ENCODE data around the gene GATB. TPM values are rescaled to one million over a fixed set of nuclear protein-coding genes. Genes with fewer than 3 reads are reported as not detected.

The GATB gene
- total RNA-seq, 5 donors from 2014 or later (not counting 1 experiment from before 2014, with no cell fraction given): 9.6 to 15.3 (median 12.7) TPM

- WGBS (ENCODE audit: insufficient coverage): 88% methylated on average over 2 of the region's 3 CpGs
- no peaks in the 10 kb centered on the region for H3K36me3 ChIP-seq (ENCODE audit: control insufficient read depth in 2 of 2, extremely low read depth in 1 of 2, insufficient read depth in 1 of 2, low read length in 1 of 2)
- no peaks in the 10 kb centered on the region for H3K27me3 Mint-ChIP-seq
- H3K4me3 ChIP-seq (ENCODE audit: control insufficient read depth in 1 of 2, extremely low read depth in 1 of 2, low read length in 1 of 2): no peak overlapping the region
- ChIA-PET POLR2A (no interaction called here), CTCF (interaction anchor here (0.7 kb wide), 2 partner anchors 603 to 1369 kb away, joined by 3 to 4 read pairs; no protein-coding TSS in a partner anchor)
- no peak for DNase-seq
- no peak overlapping the region for H3K27ac ChIP-seq (ENCODE audit: low read length)
- H3K9me3 Mint-ChIP-seq: no peaks in the 10 kb centered on the region
- H3K4me1 ChIP-seq (ENCODE audit: control insufficient read depth in 1 of 2, extremely low read depth in 1 of 2, insufficient read depth in 2 of 2, low read length in 2 of 2): no peaks in the 10 kb centered on the region
- peaks cover 0 to 9% of the 10 kb centered on the region in 2 experiments for H3K27me3 ChIP-seq (replicated peaks in 1 of 2; ENCODE audit: control insufficient read depth in 2 of 2, extremely low read depth in 1 of 2, insufficient read depth in 2 of 2, low read length in 1 of 2)
- no peaks in the 10 kb centered on the region for H3K9me3 ChIP-seq
- H3K36me3 Mint-ChIP-seq: no peaks in the 10 kb centered on the region
- no peak overlapping the region for H3K27ac Mint-ChIP-seq
- no peak for ATAC-seq (replicated peaks in 1 of 4)
- H3K4me1 Mint-ChIP-seq: peaks cover 0 to 3% (median 0%) of the 10 kb centered on the region in 3 donors
- H3K4me3 Mint-ChIP-seq: no peak overlapping the region
Observed at GRCh38 chr4:151652841-151653547, 107.8 kb downstream of the GATB start.

GRCh38 chr4:151651496-151651895, 109.3 kb downstream of the GATB start:
- no peak for ATAC-seq (replicated peaks in 1 of 4)
- CTCF ChIA-PET: no interaction called here

GRCh38 chr4:151649479-151649878, 111.3 kb downstream of the GATB start:
- no peaks in the 10 kb centered on the region for H3K36me3 ChIP-seq (ENCODE audit: control insufficient read depth in 2 of 2, extremely low read depth in 1 of 2, insufficient read depth in 1 of 2, low read length in 1 of 2)
- H3K4me1 Mint-ChIP-seq: no peaks in the 10 kb centered on the region
- no peak for ATAC-seq (replicated peaks in 1 of 4)
- peaks cover 0 to 9% of the 10 kb centered on the region in 2 experiments for H3K27me3 ChIP-seq (replicated peaks in 1 of 2; ENCODE audit: control insufficient read depth in 2 of 2, extremely low read depth in 1 of 2, insufficient read depth in 2 of 2, low read length in 1 of 2)
- POLR2A ChIA-PET: no interaction called here
- 95% methylated on average over 10 of the region's 13 CpGs for WGBS (ENCODE audit: insufficient coverage)
- CTCF ChIA-PET: no interaction called here
- peaks cover 0 to 6% of the 10 kb centered on the region in 2 donors for H3K27me3 Mint-ChIP-seq
- no peak for DNase-seq
- H3K36me3 Mint-ChIP-seq: no peaks in the 10 kb centered on the region
- H3K9me3 ChIP-seq: no peaks in the 10 kb centered on the region
- H3K4me3 Mint-ChIP-seq: no peak overlapping the region
- no peaks in the 10 kb centered on the region for H3K4me1 ChIP-seq (ENCODE audit: control insufficient read depth in 1 of 2, extremely low read depth in 1 of 2, insufficient read depth in 2 of 2, low read length in 2 of 2)
- H3K4me3 ChIP-seq (ENCODE audit: control insufficient read depth in 1 of 2, extremely low read depth in 1 of 2, low read length in 1 of 2): no peak overlapping the region
- H3K27ac Mint-ChIP-seq: no peak overlapping the region
- H3K9me3 Mint-ChIP-seq: no peaks in the 10 kb centered on the region
- H3K27ac ChIP-seq (ENCODE audit: low read length): no peak overlapping the region

More at GRCh38 chr4:151651496-151651895, 109.3 kb downstream of the GATB start:
- Mint-ChIP-seq H3K36me3 (no peaks in the 10 kb centered on the region), H3K27me3 (peaks cover 0 to 3% of the 10 kb centered on the region in 2 donors), H3K4me3 (no peak overlapping the region), H3K27ac (no peak overlapping the region), H3K9me3 (no peaks in the 10 kb centered on the region), H3K4me1 (no peaks in the 10 kb centered on the region)
- Histone ChIP-seq H3K36me3 (ENCODE audit: control insufficient read depth in 2 of 2, extremely low read depth in 1 of 2, insufficient read depth in 1 of 2, low read length in 1 of 2) (no peaks in the 10 kb centered on the region), H3K27ac (ENCODE audit: low read length) (no peak overlapping the region), H3K4me3 (ENCODE audit: control insufficient read depth in 1 of 2, extremely low read depth in 1 of 2, low read length in 1 of 2) (no peak overlapping the region), H3K4me1 (ENCODE audit: control insufficient read depth in 1 of 2, extremely low read depth in 1 of 2, insufficient read depth in 2 of 2, low read length in 2 of 2) (no peaks in the 10 kb centered on the region), H3K27me3 (replicated peaks in 1 of 2; ENCODE audit: control insufficient read depth in 2 of 2, extremely low read depth in 1 of 2, insufficient read depth in 2 of 2, low read length in 1 of 2) (peaks cover 0 to 9% of the 10 kb centered on the region in 2 experiments), H3K9me3 (no peaks in the 10 kb centered on the region)
- WGBS (ENCODE audit: insufficient coverage): no CpG with 5 or more reads among the region's 1 CpG
- DNase-seq: no peak
- POLR2A ChIA-PET: interaction anchor here in 1 of 2 donors (0.7 kb wide), 1 partner anchor 1030 kb away, joined by 3 read pairs; no protein-coding TSS in a partner anchor

GRCh38 chr4:151646322-151646721, 114.5 kb downstream of the GATB start:
- Histone ChIP-seq H3K36me3 (ENCODE audit: control insufficient read depth in 2 of 2, extremely low read depth in 1 of 2, insufficient read depth in 1 of 2, low read length in 1 of 2) (no peaks in the 10 kb centered on the region), H3K4me1 (ENCODE audit: control insufficient read depth in 1 of 2, extremely low read depth in 1 of 2, insufficient read depth in 2 of 2, low read length in 2 of 2) (no peaks in the 10 kb centered on the region), H3K9me3 (no peaks in the 10 kb centered on the region), H3K27ac (ENCODE audit: low read length) (no peak overlapping the region), H3K4me3 (ENCODE audit: control insufficient read depth in 1 of 2, extremely low read depth in 1 of 2, low read length in 1 of 2) (no peak overlapping the region), H3K27me3 (replicated peaks in 1 of 2; ENCODE audit: control insufficient read depth in 2 of 2, extremely low read depth in 1 of 2, insufficient read depth in 2 of 2, low read length in 1 of 2) (peaks cover 0 to 9% of the 10 kb centered on the region in 2 experiments)
- H3K4me1 Mint-ChIP-seq: no peaks in the 10 kb centered on the region
- 100% methylated on average over 2 of the region's 5 CpGs for WGBS (ENCODE audit: insufficient coverage)
- no peak overlapping the region for H3K4me3 Mint-ChIP-seq
- H3K27me3 Mint-ChIP-seq: peaks cover 0 to 6% of the 10 kb centered on the region in 2 donors
- ChIA-PET CTCF (no interaction called here), POLR2A (no interaction called here)
- ATAC-seq (replicated peaks in 1 of 4) (no peak), DNase-seq (no peak)
- no peak overlapping the region for H3K27ac Mint-ChIP-seq
- H3K9me3 Mint-ChIP-seq: no peaks in the 10 kb centered on the region
- H3K36me3 Mint-ChIP-seq: no peaks in the 10 kb centered on the region

GRCh38 chr4:151644622-151645021, 116.2 kb downstream of the GATB start:
- H3K9me3 Mint-ChIP-seq: no peaks in the 10 kb centered on the region
- H3K36me3 Mint-ChIP-seq: no peaks in the 10 kb centered on the region
- no peaks in the 10 kb centered on the region for H3K4me1 ChIP-seq (ENCODE audit: control insufficient read depth in 1 of 2, extremely low read depth in 1 of 2, insufficient read depth in 2 of 2, low read length in 2 of 2)
- no peak overlapping the region for H3K4me3 ChIP-seq (ENCODE audit: control insufficient read depth in 1 of 2, extremely low read depth in 1 of 2, low read length in 1 of 2)
- DNase-seq (no peak), ATAC-seq (replicated peaks in 1 of 4) (no peak)
- 79% methylated on average over 2 of the region's 3 CpGs for WGBS (ENCODE audit: insufficient coverage)
- H3K4me3 Mint-ChIP-seq: no peak overlapping the region
- H3K27me3 Mint-ChIP-seq: peaks cover 0 to 6% of the 10 kb centered on the region in 2 donors
- CTCF ChIA-PET: no interaction called here
- no peak overlapping the region for H3K27ac Mint-ChIP-seq
- H3K36me3 ChIP-seq (ENCODE audit: control insufficient read depth in 2 of 2, extremely low read depth in 1 of 2, insufficient read depth in 1 of 2, low read length in 1 of 2): no peaks in the 10 kb centered on the region
- no peaks in the 10 kb centered on the region for H3K4me1 Mint-ChIP-seq
- peaks cover 0 to 5% of the 10 kb centered on the region in 2 experiments for H3K27me3 ChIP-seq (replicated peaks in 1 of 2; ENCODE audit: control insufficient read depth in 2 of 2, extremely low read depth in 1 of 2, insufficient read depth in 2 of 2, low read length in 1 of 2)
- H3K27ac ChIP-seq (ENCODE audit: low read length): no peak overlapping the region
- no peaks in the 10 kb centered on the region for H3K9me3 ChIP-seq
- POLR2A ChIA-PET: no interaction called here

GRCh38 chr4:151643564-151643963, 117.2 kb downstream of the GATB start:
- no peaks in the 10 kb centered on the region for H3K9me3 ChIP-seq
- H3K36me3 Mint-ChIP-seq: no peaks in the 10 kb centered on the region
- no CpG with 5 or more reads among the region's 4 CpGs for WGBS (ENCODE audit: insufficient coverage)
- H3K27me3 Mint-ChIP-seq: peaks cover 0 to 6% of the 10 kb centered on the region in 2 donors
- DNase-seq (no peak), ATAC-seq (replicated peaks in 1 of 4) (no peak)
- H3K9me3 Mint-ChIP-seq: no peaks in the 10 kb centered on the region
- H3K27ac Mint-ChIP-seq: no peak overlapping the region
- H3K4me1 ChIP-seq (ENCODE audit: control insufficient read depth in 1 of 2, extremely low read depth in 1 of 2, insufficient read depth in 2 of 2, low read length in 2 of 2): no peaks in the 10 kb centered on the region
- no peaks in the 10 kb centered on the region for H3K36me3 ChIP-seq (ENCODE audit: control insufficient read depth in 2 of 2, extremely low read depth in 1 of 2, insufficient read depth in 1 of 2, low read length in 1 of 2)
- H3K4me1 Mint-ChIP-seq: no peaks in the 10 kb centered on the region
- CTCF ChIA-PET: no interaction called here
- H3K4me3 ChIP-seq (ENCODE audit: control insufficient read depth in 1 of 2, extremely low read depth in 1 of 2, low read length in 1 of 2): no peak overlapping the region
- H3K27ac ChIP-seq (ENCODE audit: low read length): no peak overlapping the region
- H3K27me3 ChIP-seq (replicated peaks in 1 of 2; ENCODE audit: control insufficient read depth in 2 of 2, extremely low read depth in 1 of 2, insufficient read depth in 2 of 2, low read length in 1 of 2): no peaks in the 10 kb centered on the region
- POLR2A ChIA-PET: no interaction called here
- H3K4me3 Mint-ChIP-seq: no peak overlapping the region

Measured in T-cell (primary cell).